Left ventricle myocardium inferior (tissue), 1 donor: ENCODE results near the gene SEL1L. TPM values are rescaled to one million over a fixed set of nuclear protein-coding genes. Genes with fewer than 3 reads are reported as not detected.

Experiments
- DNase-seq: peaks from one replicate; pipeline ENCODE4 v3.0.0-alpha.2; 2020
- H3K27ac ChIP-seq: fragments of 200-600 bp; replicated peaks from 2 replicates; pipeline ENCODE4 v1.8.0; 2021
- H3K27me3 ChIP-seq: fragments of 200-600 bp; 2 replicates; pipeline ENCODE4 v1.8.0; 2021; ENCODE audit warnings: low read depth
- H3K36me3 ChIP-seq: fragments of 200-600 bp; 2 replicates; pipeline ENCODE4 v1.8.0; 2021
- H3K4me1 ChIP-seq: fragments of 200-600 bp; 2 replicates; pipeline ENCODE4 v1.8.0; 2021
- H3K4me3 ChIP-seq: fragments of 200-600 bp; 2 replicates; pipeline ENCODE4 v1.8.0; 2021; ENCODE audit warnings: mild to moderate bottlenecking, moderate library complexity
- H3K9me3 ChIP-seq: fragments of 200-600 bp; replicated peaks from 2 replicates; pipeline ENCODE4 v1.8.0; 2021
- intact Hi-C: fragments of 100-400 bp; cut with micrococcal nuclease; formaldehyde crosslinking; loops from one replicate; pipeline ENCODE4 v1.11.0; 2022
- total RNA-seq: library from RNA; stranded (reverse); fragmentation: NEBNext Ultra II Directional; extraction: Animal tissue kit (Norgen Biotek cat#: 25700); gene quantifications from one replicate; pipeline ENCODE4 v1.2.1, GENCODE V29; 2021
- TF ChIP-seq, protein P1 (sequence below): fragments of 200-600 bp; IDR thresholded peaks from 2 replicates; pipeline ENCODE4 v1.8.0; 2021; ENCODE audit warnings: antibody characterized with exemption, mild to moderate bottlenecking, borderline replicate concordance
- donor health status: DM: no; HTN: yes; CAD: no; lungs with severe emphysema.

Gene SEL1L
- total RNA-seq, 1 donor from 2014 or later, result 54.4 TPM

DNA sequence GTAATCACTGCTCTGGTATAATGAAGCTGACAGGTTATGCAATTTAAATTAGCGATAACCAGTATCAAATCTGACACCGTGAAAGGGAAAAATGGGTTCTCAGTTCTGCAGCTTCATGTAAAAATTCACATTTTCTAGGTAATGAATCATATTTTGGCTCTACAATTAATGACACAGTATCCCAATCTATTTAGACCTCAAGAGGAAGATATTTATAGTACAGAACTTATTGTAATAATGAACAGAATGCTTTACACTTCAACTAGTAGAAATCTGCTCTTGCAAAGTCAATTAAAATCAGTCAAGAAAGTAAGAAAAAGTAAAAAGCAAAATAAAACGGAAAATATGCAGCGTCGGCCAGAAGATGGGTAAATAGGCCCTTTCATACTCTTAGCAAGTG, 24.3 kb downstream of the SEL1L start:
- Histone ChIP-seq H3K9me3 (peaks cover 12% of the 10 kb centered on the region), H3K4me1 (peaks cover 49% of the 10 kb centered on the region), H3K27me3 (no peaks in the 10 kb centered on the region), H3K4me3 (peak overlapping the region; percentile 16), H3K36me3 (peaks cover 50% of the 10 kb centered on the region), H3K27ac (peak overlapping the region; percentile 57)
- DNase-seq, result no peak
- intact Hi-C loops, result no loop called here
- TF ChIP-seq, protein P1, sequence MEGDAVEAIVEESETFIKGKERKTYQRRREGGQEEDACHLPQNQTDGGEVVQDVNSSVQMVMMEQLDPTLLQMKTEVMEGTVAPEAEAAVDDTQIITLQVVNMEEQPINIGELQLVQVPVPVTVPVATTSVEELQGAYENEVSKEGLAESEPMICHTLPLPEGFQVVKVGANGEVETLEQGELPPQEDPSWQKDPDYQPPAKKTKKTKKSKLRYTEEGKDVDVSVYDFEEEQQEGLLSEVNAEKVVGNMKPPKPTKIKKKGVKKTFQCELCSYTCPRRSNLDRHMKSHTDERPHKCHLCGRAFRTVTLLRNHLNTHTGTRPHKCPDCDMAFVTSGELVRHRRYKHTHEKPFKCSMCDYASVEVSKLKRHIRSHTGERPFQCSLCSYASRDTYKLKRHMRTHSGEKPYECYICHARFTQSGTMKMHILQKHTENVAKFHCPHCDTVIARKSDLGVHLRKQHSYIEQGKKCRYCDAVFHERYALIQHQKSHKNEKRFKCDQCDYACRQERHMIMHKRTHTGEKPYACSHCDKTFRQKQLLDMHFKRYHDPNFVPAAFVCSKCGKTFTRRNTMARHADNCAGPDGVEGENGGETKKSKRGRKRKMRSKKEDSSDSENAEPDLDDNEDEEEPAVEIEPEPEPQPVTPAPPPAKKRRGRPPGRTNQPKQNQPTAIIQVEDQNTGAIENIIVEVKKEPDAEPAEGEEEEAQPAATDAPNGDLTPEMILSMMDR, result no peak

DNA sequence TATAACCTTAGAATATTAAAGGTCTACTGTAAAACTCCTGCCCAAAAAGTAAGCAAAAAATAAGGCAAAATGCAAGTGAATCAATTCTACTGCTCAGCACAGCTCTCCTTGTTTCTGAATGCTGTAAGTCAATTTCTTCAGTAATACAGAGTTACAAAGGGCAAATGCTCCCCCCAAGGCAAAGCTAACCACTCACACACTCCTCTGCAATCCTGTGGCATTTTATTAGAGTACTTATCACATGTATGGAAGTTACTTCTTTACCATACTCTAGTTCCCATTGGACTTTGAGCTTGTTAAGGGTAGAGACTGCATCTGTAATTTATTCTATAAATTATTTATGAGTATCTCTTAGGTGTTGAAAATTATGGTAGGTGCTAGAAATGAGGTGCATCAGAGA, 27.2 kb downstream of the SEL1L start:
- intact Hi-C loops, result no loop called here
- Histone ChIP-seq H3K36me3 (peaks cover 64% of the 10 kb centered on the region), H3K9me3 (no peaks in the 10 kb centered on the region), H3K4me1 (peaks cover 34% of the 10 kb centered on the region), H3K27me3 (no peaks in the 10 kb centered on the region), H3K4me3 (no peak overlapping the region), H3K27ac (no peak overlapping the region)
- DNase-seq, result no peak
- TF ChIP-seq, protein P1, result no peak

DNA sequence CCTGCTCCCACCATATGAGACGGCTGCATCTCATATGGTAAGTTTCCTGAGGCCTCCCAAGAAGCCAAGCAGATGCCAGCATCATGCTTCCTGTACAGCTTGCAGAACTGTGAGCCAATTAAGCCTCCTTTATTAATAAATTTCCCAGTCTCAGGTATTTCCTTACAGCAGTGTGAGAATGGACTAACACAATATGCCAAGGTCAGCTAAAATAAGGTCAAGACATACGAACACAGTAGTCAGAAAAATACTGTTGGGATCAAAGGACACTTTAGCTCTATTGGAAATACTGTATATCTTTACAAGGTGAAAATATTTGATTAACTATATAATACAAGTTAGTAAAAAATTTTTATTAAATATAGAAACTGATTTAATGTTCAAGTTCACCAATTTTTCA, 28.8 kb downstream of the SEL1L start:
- intact Hi-C loops, result no loop called here
- Histone ChIP-seq H3K9me3 (no peaks in the 10 kb centered on the region), H3K4me3 (no peak overlapping the region), H3K27me3 (no peaks in the 10 kb centered on the region), H3K27ac (no peak overlapping the region), H3K4me1 (peaks cover 18% of the 10 kb centered on the region), H3K36me3 (peaks cover 79% of the 10 kb centered on the region)
- TF ChIP-seq, protein P1, result no peak
- DNase-seq, result no peak

DNA sequence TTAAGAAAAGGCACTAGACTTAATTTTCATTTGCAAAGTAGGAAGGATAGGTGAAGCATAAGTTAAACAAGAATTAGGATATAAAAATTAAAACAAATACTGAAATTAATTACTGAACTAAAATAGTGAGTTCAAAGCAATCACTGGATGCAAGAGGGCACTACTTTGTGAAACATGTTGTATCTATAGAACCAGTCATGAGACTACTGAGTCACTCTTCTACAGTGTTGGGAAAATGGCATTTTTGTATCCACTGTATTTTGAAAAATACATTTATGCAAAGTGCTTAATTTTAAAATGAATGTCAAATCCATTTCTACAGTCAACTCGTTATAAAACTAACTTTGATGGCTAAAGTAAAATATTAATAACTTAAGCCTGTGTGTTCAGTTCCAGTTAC, 47.9 kb downstream of the SEL1L start:
- TF ChIP-seq, protein P1, result no peak
- Histone ChIP-seq H3K9me3 (no peaks in the 10 kb centered on the region), H3K27ac (no peak overlapping the region), H3K4me1 (no peaks in the 10 kb centered on the region), H3K4me3 (no peak overlapping the region), H3K27me3 (no peaks in the 10 kb centered on the region), H3K36me3 (peaks cover 95% of the 10 kb centered on the region)
- DNase-seq, result no peak
- intact Hi-C loops, result no loop called here

DNA sequence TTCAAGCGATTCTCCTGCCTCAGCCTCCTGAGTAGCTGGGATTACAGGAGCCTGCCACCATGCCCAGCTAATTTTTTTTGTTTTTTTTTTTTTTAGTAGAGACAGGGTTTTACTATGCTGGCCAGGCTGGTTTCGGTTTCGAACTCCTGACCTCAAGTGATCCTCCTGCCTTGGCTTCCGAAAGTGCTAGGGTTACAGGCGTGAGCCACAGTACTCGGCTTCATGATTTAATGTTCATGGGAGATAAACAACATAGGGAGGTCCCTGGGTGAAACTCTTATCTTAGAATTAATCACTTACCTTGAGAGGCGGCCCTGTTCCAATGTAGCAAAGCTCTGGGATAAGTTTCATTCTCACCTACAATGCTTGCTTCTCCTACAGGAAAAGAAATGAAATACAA, 48.3 kb downstream of the SEL1L start:
- no peak overlapping the region for H3K27ac ChIP-seq
- no peak for DNase-seq
- H3K9me3 ChIP-seq, result no peaks in the 10 kb centered on the region
- no peaks in the 10 kb centered on the region for H3K4me1 ChIP-seq
- H3K36me3 ChIP-seq, result peaks cover 95% of the 10 kb centered on the region
- intact Hi-C loops, result no loop called here
- H3K4me3 ChIP-seq, result no peak overlapping the region
- TF ChIP-seq, protein P1, result no peak
- no peaks in the 10 kb centered on the region for H3K27me3 ChIP-seq

DNA sequence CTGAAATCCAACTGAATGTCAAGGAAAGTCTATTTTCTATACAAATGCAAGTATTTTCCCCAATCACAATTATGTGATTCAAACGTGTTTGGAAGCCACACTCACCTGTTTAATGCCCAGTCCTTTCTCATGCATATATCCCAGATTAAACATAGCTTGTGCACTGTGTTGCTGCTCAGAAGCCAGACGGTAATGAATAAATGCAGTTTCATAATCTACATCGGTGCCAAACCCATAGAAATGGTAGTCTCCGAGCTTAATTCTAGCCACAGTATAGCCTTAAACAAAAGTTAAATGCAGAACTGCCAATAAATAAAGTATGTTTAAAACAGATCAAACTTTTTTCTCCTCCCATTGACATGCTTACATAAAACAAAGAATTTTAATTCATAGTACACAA, 49.5 kb downstream of the SEL1L start:
- TF ChIP-seq, protein P1, result no peak
- H3K4me1 ChIP-seq, result no peaks in the 10 kb centered on the region
- no peak overlapping the region for H3K27ac ChIP-seq
- no peaks in the 10 kb centered on the region for H3K27me3 ChIP-seq
- intact Hi-C loops, result no loop called here
- peaks cover 95% of the 10 kb centered on the region for H3K36me3 ChIP-seq
- no peak overlapping the region for H3K4me3 ChIP-seq
- DNase-seq, result no peak
- H3K9me3 ChIP-seq, result no peaks in the 10 kb centered on the region
